ENCODE results near the gene CSHL1.
"Not testable (repeated sequence)": the region's sequence is repeated elsewhere in the genome, so short reads cannot be mapped to it uniquely, and the experiment has no call there.

CSHL1 gene

DNA sequence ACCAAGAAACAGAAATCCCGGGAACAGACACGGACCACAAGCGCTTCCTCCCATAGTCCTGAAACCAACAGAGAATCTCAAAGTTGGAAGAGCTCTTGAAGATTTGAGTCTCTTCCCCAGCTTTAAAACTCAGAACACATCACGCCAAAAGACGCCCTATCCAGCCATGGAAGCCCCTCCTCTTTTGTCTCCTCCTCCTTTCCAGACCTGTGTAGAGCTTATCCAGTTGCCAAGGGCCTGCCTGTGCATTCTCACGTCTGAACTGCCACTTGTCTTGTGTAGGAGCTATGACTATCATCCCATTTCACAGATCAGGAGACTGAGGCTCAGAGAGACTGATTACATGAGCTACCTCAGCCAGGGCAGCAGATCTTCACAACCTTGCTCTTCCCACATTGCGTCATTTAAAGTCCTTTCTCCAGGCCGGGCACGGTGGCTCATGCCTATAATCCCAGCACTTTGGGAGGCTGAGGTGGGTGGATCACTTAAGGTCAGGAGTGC lies 28.4 kb downstream of the CSHL1 start:
- DNase-seq (ENCODE audit: low spot score), result not testable (repeated sequence)

DNA sequence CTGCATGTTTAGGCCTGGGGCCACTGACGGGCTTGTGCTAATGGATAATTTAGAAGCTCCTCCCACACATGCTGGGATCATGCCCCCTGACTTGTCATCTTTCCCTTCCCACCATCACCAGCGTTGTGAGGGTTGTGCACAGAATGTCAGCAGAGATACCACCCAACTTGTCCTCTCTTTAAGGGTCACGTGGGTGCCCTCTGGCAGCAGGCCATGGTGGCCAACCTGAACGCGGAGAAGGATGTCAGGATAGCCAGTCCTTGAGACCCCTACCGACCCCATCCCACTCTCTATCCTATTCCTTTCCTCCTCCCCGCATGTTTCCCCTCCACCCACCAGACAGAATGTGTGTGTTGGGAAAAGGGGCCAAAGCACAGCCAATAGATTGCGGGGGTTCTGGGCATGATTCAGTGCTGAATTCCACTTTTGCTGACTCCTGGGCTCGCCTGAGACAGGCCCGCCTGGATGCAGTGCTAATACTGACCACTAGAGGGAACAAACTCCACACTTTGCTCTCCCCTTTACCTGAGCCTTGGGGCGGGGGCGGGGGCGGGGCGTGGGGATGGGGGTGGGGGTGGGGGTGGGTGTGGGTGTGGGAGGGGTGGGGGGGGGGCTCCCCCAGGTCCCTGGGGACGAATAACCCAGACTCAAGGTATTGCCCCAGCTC lies 29.0 kb downstream of the CSHL1 start, which contains the start of gene GH2:
TSS of gene GH2 (minus strand) at position 10 of the 667 bp plus-strand sequence. CDS start 143 bp downstream, outside the sequence.
- DNase-seq (ENCODE audit: low spot score), result peak; percentile 71

DNA sequence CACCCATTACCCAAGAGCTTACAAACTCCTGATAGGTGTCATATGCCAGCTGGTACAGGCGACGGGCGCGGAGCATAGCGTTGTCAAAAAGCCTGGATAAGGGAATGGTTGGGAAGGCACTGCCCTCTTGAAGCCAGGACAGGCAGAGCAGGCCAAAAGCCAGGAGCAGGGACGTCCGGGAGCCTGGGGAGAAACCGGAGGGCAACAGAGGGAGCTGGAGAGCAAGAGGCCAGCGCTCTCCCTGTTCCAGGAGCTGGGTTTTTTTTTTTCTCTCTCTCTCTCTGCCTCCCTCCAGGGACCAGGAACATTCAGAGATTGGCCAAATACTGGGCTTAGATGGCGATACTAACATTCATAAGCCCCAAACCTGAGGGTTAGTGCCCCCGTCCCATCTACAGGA lies 29.7 kb downstream of the CSHL1 start:
- not testable (repeated sequence) for DNase-seq (ENCODE audit: low spot score)

DNA sequence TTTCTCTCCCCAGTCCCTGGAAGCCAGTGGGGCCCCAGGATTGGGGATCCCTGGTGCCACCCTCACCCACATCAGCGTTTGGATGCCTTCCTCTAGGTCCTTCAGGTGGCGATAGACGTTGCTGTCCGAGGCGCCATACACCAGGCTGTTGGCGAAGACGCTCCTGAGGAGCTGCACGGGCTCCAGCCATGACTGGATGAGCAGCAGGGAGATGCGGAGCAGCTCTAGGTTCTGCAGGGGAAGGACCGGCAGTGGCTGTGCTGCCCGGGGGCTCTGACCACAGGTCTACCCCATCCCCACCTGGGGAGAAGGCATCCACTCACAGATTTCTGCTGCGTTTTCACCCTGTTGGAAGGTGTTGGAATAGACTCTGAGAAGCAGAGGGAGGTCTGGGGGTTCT lies 30.4 kb downstream of the CSHL1 start:
- no peak for DNase-seq (ENCODE audit: low spot score)

DNA sequence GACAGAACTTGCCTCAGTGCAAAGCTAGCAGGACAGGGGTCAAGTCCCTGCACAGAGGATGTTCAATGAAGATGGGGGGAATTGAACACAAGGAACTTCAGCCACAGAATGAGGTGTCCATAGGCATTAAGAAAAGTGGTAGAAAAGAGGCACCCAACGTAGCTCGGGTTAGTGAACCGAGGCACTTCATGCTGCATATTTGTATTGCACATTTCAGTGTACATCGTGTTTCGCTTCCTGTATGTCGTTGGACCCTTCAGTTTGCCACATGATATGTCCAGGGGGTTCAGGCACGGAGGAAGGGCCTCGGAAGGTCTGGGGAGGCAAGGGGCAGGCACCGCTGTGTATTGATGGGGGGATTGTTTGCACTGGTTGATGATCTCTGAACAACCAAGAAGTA lies 32.6 kb downstream of the CSHL1 start:
- DNase-seq (ENCODE audit: low spot score), result not testable (repeated sequence)

DNA sequence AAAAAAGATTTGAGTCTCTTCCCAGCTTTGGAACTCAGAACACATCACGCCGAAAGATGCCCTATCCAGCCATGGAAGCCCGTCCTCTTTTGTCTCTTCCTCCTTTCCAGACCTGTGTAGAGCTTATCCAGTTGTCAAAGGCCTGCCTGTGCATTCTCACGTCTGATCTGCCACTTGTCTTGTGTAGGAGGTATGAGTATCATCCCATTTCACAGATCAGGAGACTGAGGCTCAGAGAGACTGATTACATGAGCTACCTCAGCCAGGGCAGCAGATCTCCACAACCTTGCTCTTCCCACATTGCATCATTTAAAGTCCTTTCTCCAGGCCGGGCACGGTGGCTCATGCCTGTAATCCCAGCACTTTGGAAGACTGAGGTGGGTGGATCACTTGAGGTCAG lies 36.4 kb downstream of the CSHL1 start:
- not testable (repeated sequence) for DNase-seq (ENCODE audit: low spot score)

DNA sequence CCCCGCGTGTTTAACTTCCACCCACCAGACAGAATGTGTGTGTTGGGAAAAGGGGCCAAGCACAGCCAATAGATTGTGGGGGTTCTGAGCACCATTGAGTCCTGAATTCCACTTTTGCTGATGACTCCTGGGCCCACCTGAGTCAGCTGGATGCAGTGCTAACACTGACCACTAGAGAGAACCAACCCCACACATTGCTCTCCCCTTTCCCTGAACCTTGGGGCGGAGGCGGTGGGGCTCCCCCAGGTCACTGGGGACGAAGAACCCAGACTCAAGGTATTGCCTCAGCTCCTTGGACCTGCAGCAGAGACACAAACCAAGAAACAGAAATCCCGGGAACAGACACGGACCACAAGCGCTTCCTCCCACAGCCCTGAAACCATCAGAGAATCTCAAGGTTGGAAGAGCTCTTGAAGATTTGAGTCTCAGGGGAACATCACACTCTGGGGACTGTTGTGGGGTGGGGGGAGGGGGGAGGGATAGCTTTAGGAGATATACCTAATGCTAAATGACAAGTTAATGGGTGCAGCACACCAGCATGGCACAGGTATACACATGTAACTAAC lies 36.9 kb downstream of the CSHL1 start:
- DNase-seq (ENCODE audit: low spot score), result not testable (repeated sequence)

DNA sequence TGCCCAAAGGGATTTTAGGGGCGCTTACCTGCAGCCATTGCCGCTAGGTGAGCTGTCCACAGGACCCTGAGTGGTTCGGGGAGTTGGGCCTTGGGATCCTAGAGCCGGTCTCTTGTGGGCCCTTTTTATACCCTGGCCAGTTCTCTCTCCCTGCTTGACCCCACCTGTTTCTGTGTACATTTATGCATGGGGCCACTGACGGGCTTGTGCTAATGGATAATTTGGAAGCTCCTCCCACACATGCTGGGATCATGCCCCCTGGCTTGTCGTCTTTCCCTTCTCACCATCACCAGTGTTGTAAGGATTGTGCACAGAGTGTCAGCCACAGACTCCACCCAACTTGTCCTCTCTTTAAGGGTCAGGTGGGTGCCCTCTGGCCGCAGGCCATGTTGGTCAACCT lies 37.5 kb downstream of the CSHL1 start, which contains the start of gene CSH2:
TSS of gene CSH2 (minus strand) at position 101 of the 400 bp plus-strand sequence. CDS start at position 38, 63 bp downstream.
- not testable (repeated sequence) for DNase-seq (ENCODE audit: low spot score)

DNA sequence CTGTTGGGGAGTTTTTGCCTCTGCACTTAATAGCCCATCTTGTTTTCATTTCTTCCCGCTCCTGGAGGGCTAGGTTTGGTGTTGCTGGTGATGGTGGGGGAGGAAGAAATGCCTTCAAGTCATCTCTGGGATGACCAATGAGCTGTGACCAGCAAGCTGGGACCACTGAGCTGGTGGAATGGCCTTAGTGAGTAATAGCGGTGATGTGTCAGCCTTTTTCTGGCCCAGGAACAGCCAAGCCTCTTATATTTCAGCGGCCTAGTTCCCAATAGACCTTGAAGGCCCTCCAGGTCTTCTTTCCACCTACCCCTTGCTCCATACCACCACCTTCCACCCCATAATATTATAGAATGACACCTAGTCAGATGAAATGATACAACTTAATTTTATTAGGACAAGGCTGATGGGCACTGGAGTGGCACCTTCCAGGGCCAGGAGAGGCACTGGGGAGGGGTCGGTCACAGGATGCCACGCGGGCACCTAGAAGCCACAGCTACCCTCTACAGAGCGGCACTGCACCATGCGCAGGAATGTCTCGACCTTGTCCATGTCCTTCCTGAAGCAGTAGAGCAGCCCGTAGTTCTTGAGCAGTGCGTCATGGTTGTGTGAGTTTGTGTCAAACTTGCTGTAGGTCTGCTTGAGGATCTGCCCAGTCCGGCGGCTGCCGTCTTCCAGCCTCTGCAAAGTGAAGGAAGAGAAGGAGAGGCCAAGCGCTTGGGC lies 39.3 kb downstream of the CSHL1 start:
- not testable (repeated sequence) for DNase-seq (ENCODE audit: low spot score)

DNA sequence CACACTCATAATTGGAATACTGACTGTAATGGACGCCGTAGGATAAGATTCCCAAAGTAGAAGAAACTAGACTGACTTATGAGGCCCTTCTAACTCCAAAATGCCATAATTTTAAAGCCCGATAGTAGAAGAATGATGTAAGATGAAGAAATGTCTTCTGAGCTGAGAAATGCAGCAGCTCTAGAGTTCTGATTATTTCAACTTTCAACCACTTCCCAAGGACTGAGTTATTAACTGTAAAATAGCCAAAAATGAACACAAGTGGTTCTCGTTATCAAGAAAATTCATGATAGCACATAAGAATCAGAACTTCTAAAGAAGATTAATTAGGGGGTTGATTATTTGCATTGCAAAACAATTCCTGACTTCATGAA lies 40.8 kb downstream of the CSHL1 start:
- not testable (repeated sequence) for DNase-seq (ENCODE audit: low spot score)

DNA sequence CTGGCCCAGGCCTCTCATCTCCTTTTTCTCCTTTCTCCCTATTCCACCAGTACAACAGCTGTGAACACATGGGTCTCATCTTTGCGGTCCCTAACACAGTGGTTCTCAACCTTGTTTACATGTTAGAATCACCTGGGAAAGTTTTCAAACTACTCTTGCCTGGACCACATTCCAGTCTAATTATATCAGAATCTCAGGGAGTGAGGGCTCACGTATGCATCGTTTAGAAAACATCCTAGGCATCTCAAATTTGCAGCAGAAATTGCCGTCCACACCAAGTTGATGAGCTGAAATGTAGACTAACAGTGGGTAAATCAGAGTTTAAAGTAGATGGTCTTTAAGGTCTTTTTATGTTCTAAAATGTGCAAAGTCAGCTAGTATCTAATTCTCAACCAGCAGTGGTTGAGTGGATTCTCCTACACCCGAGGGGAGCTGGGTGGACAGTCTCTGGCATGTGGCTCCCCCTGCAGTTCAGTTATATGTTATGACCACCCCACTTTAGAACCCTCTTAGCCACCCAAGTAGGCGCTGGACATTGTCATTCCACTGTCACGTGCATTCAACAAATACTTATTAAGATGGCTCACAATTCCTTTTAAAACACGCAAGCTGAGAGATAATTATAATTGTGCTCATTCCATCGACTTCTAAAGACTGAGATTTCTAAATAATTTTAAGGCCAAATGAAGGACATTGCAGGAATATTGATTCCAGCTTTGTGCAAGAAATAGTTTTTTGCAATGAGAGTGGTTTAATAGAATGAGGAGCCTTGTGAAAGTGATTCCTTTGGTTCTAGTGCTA lies 41.4 kb downstream of the CSHL1 start:
- not testable (repeated sequence) for DNase-seq (ENCODE audit: low spot score)

DNA sequence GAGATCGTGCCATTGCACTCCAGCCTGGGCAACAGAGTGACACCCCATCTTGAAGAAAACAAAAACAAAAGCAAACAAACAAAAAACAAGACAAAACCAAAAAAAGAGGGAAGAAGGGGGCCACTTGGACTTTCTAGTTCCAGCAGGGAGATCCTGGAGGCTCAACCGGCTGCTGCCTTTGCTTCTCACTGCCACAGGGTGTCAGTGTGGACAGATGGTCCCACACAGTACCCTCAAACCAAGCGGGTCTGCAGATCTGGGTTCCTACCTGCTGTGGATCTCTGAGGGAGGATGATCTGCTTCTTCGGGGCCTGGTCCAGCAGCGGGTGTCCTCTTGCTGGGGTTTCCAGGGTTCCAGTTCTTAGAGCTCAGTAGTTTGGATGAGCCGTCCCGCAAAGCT lies 44.4 kb downstream of the CSHL1 start:
- not testable (repeated sequence) for DNase-seq (ENCODE audit: low spot score)

Data from CD4-positive, alpha-beta T cell treated with Interleukin-2 at 100 ng/mL for 4 hours (primary cell).